GM21360 (cell line): ENCODE results near the gene BBS1.
"Not testable (repeated sequence)": the region's sequence is repeated elsewhere in the genome, so short reads cannot be mapped to it uniquely, and the experiment has no call there.

Experiments used
- ATAC-seq: cut with Tn5 transposase; IDR thresholded peaks from one replicate; pipeline ENCODE4 v1.9.1; 2021; ENCODE audit warnings: mild to moderate bottlenecking, moderate library complexity; ENCODE audit not compliant: unreplicated experiment

BBS1 gene

DNA sequence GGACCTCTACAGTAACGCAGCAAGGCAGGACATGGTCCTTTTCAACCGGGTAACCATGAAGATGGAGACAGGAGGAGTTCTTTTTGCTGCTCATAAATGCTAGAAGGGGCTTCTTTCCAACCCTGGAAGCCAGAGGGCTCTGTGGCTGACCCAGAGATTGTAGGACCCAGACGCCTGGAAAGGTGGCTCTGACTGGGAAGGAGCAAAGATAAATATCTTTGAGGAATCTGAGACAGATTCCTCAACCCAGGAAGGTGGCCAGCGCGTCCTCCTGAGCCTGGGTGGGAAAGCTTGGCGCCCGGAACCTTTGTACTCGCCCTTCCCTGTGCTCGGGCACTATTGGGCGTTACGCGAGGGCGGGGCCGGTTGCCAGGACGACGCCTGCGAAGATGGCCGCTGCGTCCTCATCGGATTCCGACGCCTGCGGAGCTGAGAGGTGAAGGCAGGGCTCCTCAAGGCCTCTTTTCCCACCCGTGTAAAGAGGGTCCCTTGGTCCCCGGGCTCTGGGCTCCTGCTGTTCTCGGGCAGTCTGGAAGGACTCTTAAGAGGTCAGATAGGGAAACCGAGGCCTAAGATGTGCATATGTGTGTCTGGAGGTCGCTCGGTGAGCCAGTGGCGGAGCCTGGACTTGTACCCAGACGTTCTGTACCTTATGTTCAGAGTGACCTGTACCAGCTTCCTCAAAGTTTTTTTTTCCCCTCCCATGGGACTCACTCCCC is at the start of gene BBS1:
TSS of gene BBS1 (plus strand) at position 365 of the 719 bp plus-strand sequence. CDS start at position 390, 25 bp downstream.
- no peak for ATAC-seq

DNA sequence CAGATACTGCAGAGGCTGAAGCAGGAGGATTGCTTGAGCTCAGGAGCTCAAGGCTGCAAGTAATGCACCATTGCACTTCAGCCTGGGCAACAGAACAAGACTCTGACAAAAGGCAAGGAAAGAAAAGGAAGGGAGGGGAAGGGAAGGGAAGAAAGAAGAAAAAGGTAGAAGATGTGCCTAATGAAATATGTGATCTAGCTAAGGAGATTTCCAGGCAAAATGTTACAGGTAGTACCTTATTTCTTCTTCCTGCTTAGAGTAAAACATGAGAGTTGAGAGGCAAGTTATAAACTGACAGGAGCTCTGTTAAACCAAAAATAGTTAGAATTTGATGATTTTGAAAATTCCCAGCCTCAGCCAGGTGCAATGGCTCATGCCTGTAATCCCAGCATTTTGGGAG is 48.4 kb upstream of the BBS1 start:
- ATAC-seq = no peak

DNA sequence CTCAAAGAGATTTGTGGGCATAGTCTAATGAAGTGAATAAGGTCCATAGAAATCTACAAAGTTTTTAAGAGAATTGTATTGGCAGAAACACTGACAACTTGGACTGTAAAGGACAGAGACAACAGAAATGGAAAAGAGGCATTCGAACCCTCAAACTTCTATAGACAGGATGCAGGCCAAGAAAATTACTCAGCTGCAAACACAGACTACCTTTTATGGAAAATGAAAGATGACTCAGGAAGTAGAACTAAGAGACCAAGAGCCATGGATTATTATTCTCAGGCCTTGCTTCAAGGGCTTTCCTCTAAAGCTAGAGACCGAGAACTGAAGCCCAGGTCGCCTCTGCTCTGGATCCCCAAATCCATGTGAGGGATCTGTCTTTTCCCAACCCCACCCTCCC is 47.5 kb upstream of the BBS1 start:
- no peak for ATAC-seq

DNA sequence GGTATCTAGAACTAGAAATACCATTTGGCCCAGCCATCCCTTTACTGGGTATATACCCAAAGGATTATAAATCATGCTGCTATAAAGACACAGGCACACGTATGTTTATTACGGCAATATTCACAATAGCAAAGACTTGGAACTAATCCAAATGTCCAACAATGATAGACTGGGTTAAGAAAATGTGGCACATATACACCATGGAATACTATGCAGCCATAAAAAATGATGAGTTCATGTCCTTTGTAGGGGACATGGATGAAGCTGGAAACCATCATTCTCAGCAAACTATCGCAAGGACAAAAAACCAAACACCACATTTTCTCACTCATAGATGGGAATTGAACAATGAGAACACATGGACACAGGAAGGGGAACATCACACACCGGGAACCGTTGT is 46.3 kb upstream of the BBS1 start:
- not testable (repeated sequence) for ATAC-seq

DNA sequence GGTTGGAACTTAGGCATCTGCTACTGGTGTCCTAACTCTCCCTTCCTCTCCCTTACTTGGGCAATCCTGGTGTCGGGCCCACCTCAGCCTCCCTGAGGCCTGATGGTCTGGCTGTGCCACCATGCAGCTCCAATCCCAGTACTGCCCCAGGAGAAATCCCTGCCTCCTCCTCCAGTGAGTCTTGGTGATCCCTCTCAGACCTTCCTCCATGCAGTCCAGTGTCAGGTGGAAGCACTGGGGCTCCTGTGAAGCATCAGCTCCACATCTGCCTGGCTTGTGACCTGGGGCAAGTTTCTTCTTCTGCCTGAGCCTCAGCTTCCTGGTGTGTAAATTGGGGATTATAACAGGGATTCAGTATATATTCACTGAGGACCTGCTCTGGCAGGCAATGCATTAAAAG is 45.5 kb upstream of the BBS1 start:
- no peak for ATAC-seq

DNA sequence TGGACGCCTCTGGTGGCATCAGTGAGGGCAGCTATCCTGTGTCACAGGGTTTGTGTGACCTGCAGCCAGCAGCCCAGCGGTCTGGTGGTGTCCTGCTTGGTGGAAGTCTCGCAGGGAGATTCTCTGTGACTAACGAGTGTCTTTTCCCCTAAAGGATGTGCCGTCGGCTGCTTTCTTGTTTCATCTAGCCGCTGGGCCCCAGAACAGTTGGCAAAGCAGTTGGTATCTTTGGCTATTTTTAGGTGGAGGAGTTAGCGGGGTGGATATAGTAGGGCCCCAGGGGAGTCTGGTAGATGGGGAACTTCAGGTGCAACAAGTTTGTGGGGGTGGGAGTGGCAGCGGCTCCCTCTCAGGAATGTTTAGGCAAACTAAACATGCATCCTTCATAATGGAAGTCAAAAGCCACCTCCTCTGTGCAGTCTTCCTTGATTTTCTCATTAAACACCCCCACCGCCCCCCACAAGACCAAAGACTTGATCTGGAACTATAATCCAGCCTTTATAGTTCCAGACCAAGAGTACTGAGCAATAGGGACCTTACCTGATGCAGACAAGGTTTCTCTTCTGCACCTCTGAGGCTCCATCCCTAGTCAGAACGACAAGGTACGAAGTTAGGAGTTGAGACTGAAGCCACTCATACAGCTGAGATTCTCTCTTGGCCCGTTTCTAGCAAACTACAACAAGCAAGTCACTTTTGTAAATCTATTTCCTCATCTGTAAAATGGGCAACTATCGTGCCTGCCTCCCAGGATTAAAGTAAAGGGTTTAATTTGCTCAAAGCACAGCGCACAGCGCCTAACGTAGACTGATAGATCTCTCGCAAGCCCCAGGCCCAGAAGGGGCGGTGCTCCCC is 44.8 kb upstream of the BBS1 start:
- ATAC-seq = no peak

DNA sequence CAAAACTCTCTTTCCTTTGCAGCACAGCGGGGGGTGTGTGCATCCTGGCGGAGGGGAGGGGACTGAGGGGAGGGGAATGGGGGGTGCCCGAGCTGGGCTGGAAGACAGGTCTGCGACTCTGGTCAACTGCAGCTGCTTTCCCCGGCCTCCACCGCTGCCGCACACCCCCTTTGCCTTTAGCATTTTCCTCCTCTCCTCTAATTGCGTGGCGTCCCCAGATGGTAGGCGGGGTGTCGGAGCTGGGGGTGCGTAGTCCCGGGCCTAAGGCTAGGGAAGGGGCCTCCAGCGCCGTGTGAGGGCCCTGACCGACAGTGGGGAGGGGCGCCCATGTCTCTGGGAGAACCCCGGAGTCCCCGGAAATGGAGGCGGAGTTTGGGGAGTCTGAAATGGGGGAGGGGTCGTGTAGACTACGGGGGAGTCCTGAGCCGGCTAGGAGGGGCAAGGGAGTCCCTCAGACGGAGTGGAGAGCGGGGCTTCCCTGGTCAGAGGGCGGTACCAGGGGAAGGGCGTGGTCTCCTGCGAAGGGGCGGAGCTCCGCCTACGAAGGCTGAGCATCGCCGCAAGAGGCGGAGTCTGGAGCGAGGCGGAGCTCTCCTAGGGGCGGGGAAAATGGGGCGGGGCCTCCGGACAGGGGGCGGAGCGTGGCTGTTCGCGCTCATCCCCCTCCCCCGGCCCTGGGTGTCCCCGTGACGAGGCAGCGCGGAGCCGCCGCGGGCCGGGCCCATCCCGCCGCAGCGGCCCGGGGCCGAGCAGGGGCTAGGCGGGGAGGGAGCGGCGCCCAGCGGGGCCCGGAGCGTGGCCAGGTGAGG is 44.0 kb upstream of the BBS1 start, which contains the start of gene PELI3:
TSS of gene PELI3 (plus strand) at position 681 of the 809 bp plus-strand sequence. CDS start 1,224 bp downstream, outside the sequence.
- ATAC-seq = peak; percentile 73

DNA sequence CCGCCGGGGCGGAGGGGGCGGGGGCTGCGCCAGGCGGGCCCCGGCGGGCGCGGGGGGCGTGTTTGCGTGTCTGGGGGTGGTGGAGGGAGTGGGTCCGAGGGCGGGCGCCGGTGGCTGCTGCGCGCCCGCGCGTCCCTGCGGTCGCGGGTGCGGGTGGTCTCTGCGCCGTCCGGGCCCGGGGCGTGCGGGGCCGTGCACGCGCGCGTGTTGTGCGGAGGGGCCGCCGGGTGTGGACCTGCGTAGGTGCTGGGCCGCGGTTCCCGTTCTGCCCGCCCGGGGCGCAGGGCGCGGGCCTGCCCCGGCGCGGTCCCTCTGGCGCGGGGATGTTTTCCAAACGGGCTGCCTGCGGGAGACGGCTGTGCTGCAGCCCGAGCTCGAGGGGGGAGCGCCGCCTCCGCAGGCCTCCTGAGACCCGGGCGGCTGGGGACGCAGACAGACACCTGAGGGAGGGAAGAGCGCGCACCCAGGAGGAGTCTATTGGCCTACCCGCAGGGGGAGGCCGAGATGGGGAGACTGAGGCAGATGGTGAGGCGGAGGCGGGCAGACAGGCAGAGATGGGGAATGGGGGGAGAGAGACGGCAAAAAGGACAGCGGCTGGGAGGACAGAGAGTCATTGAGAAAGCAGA is 43.3 kb upstream of the BBS1 start:
- peak; percentile 29 for ATAC-seq

DNA sequence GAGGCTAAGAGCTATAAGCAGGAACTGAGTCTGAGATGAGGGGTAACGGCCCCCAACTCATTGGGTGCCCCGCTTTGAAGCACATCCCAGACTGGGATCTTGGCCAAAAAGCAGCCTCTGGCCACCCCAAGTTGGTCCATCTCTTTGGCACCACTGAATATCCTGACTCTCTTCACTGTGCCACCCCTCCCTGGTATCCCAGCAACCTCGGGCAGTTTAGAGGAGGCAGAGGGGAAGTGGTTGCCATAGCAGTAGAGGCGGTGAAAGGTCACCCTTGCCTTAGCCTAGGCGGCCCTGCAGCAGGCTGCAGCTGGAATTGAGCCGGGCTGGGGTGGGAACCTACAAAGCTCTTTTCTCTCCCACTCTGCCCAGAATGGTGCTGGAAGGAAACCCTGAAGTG is 42.7 kb upstream of the BBS1 start:
- ATAC-seq = no peak

DNA sequence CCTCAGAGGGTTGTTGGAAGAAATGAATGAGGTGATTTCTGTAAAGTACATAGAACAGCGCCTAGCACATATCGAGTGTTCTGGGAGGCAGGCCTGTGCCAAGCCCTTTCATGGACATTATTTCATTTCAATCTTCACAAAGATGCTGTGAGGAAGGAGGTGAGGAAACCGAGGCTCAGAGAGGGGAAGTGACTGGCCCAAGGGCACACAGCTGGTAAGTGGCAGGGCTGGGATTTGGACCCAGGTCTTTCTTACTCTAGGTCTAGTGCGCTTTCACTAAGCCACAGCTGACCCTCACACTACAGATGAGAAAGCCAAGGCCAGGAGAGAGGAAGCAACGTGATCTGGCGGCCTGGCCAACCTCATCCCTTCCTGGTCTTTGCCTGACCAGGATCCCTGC is 41.7 kb upstream of the BBS1 start:
- ATAC-seq = no peak

DNA sequence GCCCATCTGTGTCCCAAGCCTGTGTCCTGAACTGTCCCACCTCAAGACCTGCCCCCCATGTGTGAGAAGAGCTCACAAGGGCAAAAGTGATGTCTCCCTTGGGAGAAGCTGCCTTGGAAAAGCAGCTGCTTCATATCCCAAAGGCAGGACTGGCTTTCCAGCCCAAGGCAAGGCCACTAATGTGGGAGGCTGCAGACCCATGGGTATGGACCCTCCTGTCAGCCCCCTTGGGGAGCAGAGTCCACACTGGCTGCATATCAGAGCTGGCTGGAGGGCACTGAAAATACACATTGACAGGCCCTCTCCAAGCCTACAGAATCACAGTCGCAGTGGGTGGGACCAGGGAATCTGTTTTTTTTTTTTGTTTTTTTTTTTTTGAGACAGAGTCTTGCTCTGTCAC is 41.0 kb upstream of the BBS1 start:
- no peak for ATAC-seq

DNA sequence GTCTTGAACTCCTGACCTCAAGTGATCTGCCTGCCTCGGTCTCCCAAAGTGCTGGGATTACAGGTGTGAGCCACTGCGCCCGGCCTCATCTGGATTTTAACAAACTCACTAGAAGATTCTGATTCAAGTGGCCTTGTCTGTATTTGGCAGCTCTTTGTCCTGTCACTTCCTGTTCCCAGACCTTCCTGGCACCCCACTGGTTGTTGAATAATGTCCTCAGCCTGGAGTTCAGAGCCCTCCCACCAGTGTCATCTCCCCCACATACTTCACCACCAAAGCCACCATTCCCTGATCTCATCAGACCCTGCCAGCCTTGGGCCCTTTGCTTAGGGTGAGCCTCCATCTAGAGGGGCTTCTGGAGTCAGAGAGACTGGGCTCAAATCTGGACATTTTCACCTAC is 40.4 kb upstream of the BBS1 start:
- ATAC-seq = no peak

DNA sequence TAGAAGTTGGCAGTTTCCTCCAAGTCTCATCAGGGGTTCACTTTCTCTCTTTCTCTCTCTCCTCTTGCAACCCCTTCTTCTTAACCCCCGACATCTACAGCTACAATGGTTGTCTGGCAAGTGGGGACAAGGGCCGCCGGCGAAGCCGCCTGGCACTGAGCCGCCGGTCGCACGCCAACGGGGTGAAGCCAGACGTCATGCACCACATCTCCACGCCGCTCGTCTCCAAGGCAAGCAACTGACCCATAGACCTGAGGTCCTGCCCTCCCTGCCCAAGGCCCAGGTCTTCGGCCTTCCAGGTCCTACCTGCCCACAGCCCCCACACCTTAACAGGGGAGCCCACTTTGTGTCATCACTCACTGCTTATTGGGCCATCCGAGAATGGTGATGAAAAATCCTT is 39.3 kb upstream of the BBS1 start:
- no peak for ATAC-seq

DNA sequence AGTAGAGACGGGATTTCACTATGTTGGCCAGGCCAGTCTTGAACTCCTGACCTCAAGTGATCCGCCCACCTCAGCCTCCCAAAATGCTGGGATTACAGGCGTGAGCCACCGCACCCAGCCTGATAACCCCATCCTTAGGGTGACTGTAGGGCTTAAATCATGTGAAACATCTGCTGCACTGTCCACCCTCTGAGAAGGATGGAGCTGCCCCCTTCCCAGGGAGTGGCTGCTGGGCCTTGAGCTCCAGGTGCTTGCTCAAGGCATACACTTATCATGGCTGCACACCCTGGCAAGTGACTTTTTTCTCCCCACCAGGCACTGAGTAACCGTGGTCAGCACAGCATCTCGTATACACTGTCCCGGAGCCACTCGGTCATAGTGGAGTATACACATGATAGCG is 38.4 kb upstream of the BBS1 start:
- ATAC-seq = no peak

DNA sequence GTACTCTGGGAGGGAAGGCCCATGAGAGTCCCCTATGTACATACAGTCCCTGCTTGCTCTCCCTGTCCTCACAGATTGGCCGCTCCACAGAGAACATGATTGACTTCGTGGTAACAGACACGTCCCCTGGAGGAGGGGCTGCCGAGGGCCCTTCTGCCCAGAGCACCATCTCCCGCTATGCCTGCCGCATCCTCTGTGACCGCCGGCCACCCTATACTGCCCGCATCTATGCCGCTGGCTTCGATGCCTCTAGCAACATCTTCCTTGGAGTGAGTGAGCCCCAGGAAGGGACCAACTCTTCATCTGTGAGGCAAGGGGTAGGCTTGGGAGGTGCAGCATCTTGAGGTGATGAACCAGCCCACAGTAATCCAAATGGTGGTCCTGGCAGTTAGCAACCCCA is 37.3 kb upstream of the BBS1 start:
- ATAC-seq = no peak

DNA sequence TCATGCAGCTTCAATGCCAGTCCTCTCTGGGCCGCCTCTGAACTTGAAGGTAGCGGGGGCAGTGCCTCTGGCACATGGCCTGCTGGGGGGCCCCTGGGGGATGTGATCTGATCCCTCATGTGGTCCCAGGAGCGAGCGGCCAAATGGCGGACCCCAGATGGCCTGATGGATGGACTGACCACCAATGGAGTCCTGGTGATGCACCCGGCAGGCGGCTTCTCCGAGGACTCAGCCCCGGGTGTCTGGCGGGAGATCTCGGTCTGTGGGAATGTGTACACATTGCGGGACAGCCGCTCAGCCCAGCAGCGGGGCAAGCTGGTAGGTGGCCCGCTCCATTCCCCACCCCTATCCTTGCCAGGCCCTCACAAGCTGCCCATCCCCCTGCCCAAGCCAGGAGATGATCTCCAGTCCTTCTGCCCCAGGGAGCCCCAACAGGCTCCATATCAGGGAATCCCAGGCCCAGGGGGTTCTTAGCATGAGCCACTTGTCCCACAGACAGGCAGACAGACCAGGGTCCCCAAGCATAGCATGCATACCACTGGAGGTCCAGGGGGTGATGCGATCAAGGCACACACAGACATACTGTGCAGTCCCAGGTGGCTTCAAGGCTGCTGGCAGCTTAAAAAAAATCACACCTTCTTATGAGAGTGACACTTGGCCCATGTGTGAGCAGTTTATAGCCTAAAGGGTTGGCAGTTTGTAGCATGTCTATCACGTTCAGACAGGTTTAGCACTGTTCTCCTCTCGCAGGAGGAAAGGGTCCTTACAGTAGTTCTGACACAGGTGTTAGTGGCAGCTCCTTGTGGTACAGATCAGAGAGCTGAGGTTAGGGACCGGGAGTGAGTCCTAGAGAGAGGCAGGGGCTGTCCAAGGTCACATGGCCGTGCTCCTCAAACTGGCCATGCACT is 36.6 kb upstream of the BBS1 start:
- no peak for ATAC-seq

DNA sequence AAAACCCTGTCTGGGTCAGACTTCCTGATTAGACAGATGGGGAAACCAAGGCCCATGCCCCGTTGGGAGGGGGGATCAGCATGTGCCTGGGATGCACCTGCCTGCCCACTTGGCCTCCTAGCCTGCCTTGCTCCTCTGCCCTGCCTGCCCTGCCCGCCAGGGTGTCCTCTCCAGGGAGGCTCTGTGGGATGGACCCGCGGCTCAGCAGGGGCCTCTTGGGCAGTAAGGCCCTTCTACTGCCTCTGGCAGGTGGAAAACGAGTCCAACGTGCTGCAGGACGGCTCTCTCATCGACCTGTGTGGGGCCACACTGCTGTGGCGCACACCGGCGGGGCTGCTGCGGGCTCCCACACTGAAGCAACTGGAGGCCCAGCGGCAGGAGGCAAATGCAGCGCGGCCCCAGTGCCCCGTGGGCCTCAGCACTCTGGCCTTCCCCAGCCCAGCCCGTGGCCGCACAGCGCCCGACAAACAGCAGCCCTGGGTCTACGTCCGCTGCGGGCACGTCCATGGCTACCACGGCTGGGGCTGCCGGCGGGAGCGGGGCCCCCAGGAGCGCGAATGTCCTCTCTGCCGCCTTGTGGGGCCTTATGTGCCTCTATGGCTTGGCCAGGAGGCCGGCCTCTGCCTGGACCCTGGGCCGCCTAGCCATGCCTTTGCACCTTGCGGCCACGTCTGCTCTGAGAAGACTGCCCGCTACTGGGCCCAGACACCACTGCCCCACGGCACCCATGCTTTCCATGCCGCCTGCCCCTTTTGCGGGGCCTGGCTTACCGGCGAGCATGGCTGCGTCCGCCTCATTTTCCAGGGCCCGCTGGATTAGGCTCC is 34.9 kb upstream of the BBS1 start:
- no peak for ATAC-seq

DNA sequence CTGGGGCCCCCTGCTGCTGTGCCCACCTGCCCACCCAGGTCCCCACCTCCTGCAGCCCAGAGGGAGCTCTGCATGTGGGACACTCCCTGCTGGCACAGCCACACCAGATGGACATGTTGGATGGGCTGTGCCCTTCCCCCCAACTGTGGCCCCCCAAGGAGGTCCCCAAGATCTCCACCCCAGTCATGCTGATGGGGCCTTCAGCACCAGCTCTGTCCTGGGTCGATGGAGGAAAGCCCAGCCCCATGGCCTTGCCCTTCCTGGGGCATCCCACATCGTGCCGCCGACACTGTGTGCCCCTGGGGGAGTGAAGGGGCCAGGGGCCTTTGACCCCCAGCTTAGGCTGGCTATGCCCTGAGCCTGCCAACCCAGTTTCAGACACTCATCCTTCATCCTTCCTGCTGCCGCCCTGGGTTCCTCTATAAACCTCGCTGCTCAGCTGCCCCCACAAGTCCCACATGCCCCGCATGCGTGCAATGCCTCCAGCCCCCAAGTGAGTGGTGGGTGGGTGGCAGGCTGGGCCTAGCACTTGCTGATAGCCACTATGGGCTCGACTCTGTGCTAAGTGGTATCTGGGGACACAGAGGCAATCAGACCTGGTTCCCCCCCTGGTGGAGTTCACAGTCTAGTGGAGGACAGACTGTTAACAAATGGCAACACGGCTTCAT is 34.1 kb upstream of the BBS1 start:
- ATAC-seq = no peak
